ENCODE data around the gene PLD1. TPM values are rescaled to one million over a fixed set of nuclear protein-coding genes. Genes with fewer than 3 reads are reported as not detected.
"Not testable (repeated sequence)": the region's sequence is repeated elsewhere in the genome, so short reads cannot be mapped to it uniquely, and the experiment has no call there.

The PLD1 gene
- total RNA-seq, 1 donor from 2014 or later, result 8.8 TPM

GRCh38 chr3:171640520-171641412, 169.5 kb downstream of the PLD1 start:
- intact Hi-C loops (cut with DNase I), result loop anchor here (5.0 kb wide), 1 partner anchor 837 kb away; no protein-coding TSS in a partner anchor
- no peaks in the 10 kb centered on the region for H3K27me3 ChIP-seq
- H3K4me1 ChIP-seq, result no peaks in the 10 kb centered on the region
- TF ChIP-seq, protein P1, sequence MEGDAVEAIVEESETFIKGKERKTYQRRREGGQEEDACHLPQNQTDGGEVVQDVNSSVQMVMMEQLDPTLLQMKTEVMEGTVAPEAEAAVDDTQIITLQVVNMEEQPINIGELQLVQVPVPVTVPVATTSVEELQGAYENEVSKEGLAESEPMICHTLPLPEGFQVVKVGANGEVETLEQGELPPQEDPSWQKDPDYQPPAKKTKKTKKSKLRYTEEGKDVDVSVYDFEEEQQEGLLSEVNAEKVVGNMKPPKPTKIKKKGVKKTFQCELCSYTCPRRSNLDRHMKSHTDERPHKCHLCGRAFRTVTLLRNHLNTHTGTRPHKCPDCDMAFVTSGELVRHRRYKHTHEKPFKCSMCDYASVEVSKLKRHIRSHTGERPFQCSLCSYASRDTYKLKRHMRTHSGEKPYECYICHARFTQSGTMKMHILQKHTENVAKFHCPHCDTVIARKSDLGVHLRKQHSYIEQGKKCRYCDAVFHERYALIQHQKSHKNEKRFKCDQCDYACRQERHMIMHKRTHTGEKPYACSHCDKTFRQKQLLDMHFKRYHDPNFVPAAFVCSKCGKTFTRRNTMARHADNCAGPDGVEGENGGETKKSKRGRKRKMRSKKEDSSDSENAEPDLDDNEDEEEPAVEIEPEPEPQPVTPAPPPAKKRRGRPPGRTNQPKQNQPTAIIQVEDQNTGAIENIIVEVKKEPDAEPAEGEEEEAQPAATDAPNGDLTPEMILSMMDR (IDR thresholded peaks at IDR 0.05), result no peak
- H3K27ac ChIP-seq, result no peak overlapping the region
- DNase-seq (ENCODE audit: low spot score in 2 of 2), result no peak
- H3K9me3 ChIP-seq, result no peaks in the 10 kb centered on the region
- H3K4me3 ChIP-seq, result no peak overlapping the region
- H3K36me3 ChIP-seq, result peaks cover 9 to 10% of the 10 kb centered on the region in 2 donors

GRCh38 chr3:171636666-171637065, 173.6 kb downstream of the PLD1 start:
- TF ChIP-seq, protein P1 (IDR thresholded peaks at IDR 0.05), result no peak
- H3K4me1 ChIP-seq, result no peaks in the 10 kb centered on the region
- no peaks in the 10 kb centered on the region for H3K9me3 ChIP-seq
- no peak overlapping the region for H3K27ac ChIP-seq
- intact Hi-C loops (cut with DNase I), result no loop called here
- no peak for DNase-seq (ENCODE audit: low spot score in 2 of 2)
- no peak overlapping the region for H3K4me3 ChIP-seq
- no peaks in the 10 kb centered on the region for H3K27me3 ChIP-seq
- peaks cover 5 to 9% of the 10 kb centered on the region in 2 donors for H3K36me3 ChIP-seq

- no peak for DNase-seq (ENCODE audit: low spot score in 2 of 2)
- TF ChIP-seq, protein P1 (IDR thresholded peaks at IDR 0.05), result no peak
- peaks cover 5 to 6% of the 10 kb centered on the region in 2 donors for H3K36me3 ChIP-seq
- intact Hi-C loops (cut with DNase I), result no loop called here
- H3K27ac ChIP-seq, result no peak overlapping the region
- no peaks in the 10 kb centered on the region for H3K9me3 ChIP-seq
- H3K4me1 ChIP-seq, result no peaks in the 10 kb centered on the region
- H3K27me3 ChIP-seq, result no peaks in the 10 kb centered on the region
- no peak overlapping the region for H3K4me3 ChIP-seq
Observed at GRCh38 chr3:171632766-171633165, 177.5 kb downstream of the PLD1 start.

GRCh38 chr3:171626799-171627198, 183.5 kb downstream of the PLD1 start:
- H3K4me1 ChIP-seq; H3K4me3 ChIP-seq; DNase-seq (ENCODE audit: low spot score in 2 of 2); H3K27me3 ChIP-seq; H3K27ac ChIP-seq; H3K9me3 ChIP-seq; intact Hi-C loops (cut with DNase I); H3K36me3 ChIP-seq: not testable (repeated sequence)

GRCh38 chr3:171622126-171622525, 188.2 kb downstream of the PLD1 start:
- H3K27me3 ChIP-seq, result no peaks in the 10 kb centered on the region
- H3K27ac ChIP-seq, result no peak overlapping the region
- H3K4me1 ChIP-seq, result no peaks in the 10 kb centered on the region
- no peak for DNase-seq (ENCODE audit: low spot score in 2 of 2)
- TF ChIP-seq, protein P1 (IDR thresholded peaks at IDR 0.05), result no peak
- intact Hi-C loops (cut with DNase I), result no loop called here
- H3K36me3 ChIP-seq, result peaks cover 3 to 11% of the 10 kb centered on the region in 2 donors
- no peak overlapping the region for H3K4me3 ChIP-seq
- H3K9me3 ChIP-seq, result no peaks in the 10 kb centered on the region

- intact Hi-C loops (cut with DNase I), result no loop called here
Observed at GRCh38 chr3:171620825-171621434, 189.4 kb downstream of the PLD1 start.

More at GRCh38 chr3:171620825-171621434, 189.4 kb downstream of the PLD1 start:
- no peak for DNase-seq (ENCODE audit: low spot score in 2 of 2)
- Histone ChIP-seq H3K4me1 (no peaks in the 10 kb centered on the region), H3K27me3 (no peaks in the 10 kb centered on the region), H3K4me3 (no peak overlapping the region), H3K36me3 (peaks cover 3 to 15% of the 10 kb centered on the region in 2 donors), H3K27ac (no peak overlapping the region), H3K9me3 (peaks cover 0 to 5% of the 10 kb centered on the region in 2 donors)
- TF ChIP-seq, protein P1 (IDR thresholded peaks at IDR 0.05), result no peak
